Measurements from ENCODE around the gene PGBD5. TPM values are rescaled to one million over a fixed set of nuclear protein-coding genes. Genes with fewer than 3 reads are reported as not detected.

The PGBD5 gene
- polyA plus RNA-seq, 1 donor (not counting 4 experiments of a cell fraction or from before 2014, with no cell fraction given) = 0.28 TPM

- Histone ChIP-seq H4K20me1 (ENCODE audit: control insufficient read depth, extremely low read depth, insufficient read depth, low read length) (peaks cover 2% of the 10 kb centered on the region), H3K27me3 (ENCODE audit: control insufficient read depth, extremely low read depth, insufficient read depth, low read length) (no peaks in the 10 kb centered on the region), H3K79me2 (ENCODE audit: control insufficient read depth, insufficient read depth, low read length) (no peaks in the 10 kb centered on the region), H3K4me3 (ENCODE audit: control insufficient read depth in 2 of 3, extremely low read depth in 1 of 3, insufficient read depth in 2 of 3, low read depth in 1 of 3, low read length in 3 of 3) (no peak overlapping the region), H3K27ac (ENCODE audit: control insufficient read depth, insufficient read depth, low read length) (no peak overlapping the region), H3K9ac (ENCODE audit: control insufficient read depth, extremely low read depth, insufficient read depth, low read length) (no peak overlapping the region), H3K9me3 (ENCODE audit: control insufficient read depth, low read depth, low read length) (no peaks in the 10 kb centered on the region), H3K4me1 (ENCODE audit: control insufficient read depth, extremely low read depth, insufficient read depth, low read length) (no peaks in the 10 kb centered on the region), H3K36me3 (ENCODE audit: control insufficient read depth in 2 of 2, extremely low read depth in 1 of 2, insufficient read depth in 2 of 2, low read length in 2 of 2) (peaks cover 2 to 9% of the 10 kb centered on the region in 2 experiments), H3K9me1 (ENCODE audit: control insufficient read depth, extremely low read depth, insufficient read depth, low read length) (no peaks in the 10 kb centered on the region), H2AFZ (ENCODE audit: control insufficient read depth, low read length) (no peak overlapping the region), H3K4me2 (ENCODE audit: control insufficient read depth, extremely low read depth, insufficient read depth, low read depth, low read length) (no peak overlapping the region)
- DNase-seq (ENCODE audit: low read depth, low spot score) (no peak), FAIRE-seq (no peak)
- dilution Hi-C loops (cut with MboI; ENCODE audit: extremely low pct_ligation_motif_present, low sequenced_read_pairs) = no loop called here
- no peak for TF ChIP-seq CTCF (optimal IDR thresholded peaks at IDR 0.05 in 1 of 3, IDR thresholded peaks at IDR 0.05 in 1 of 3, conservative IDR thresholded peaks at IDR 0.05 in 1 of 3; ENCODE audit: extremely low read depth in 1 of 3, insufficient read depth in 2 of 3, low read length in 3 of 3)
- no peak for TF ChIP-seq EZH2 (IDR thresholded peaks at IDR 0.05; ENCODE audit: low read length)
Measured at GRCh38 chr1:230285351-230285750, 140.8 kb downstream of the PGBD5 start.

GRCh38 chr1:230284891-230285290 lies 141.2 kb downstream of the PGBD5 start:
- Histone ChIP-seq H3K27ac (ENCODE audit: control insufficient read depth, insufficient read depth, low read length) (no peak overlapping the region), H2AFZ (ENCODE audit: control insufficient read depth, low read length) (no peak overlapping the region), H4K20me1 (ENCODE audit: control insufficient read depth, extremely low read depth, insufficient read depth, low read length) (peaks cover 2% of the 10 kb centered on the region), H3K9me3 (ENCODE audit: control insufficient read depth, low read depth, low read length) (no peaks in the 10 kb centered on the region), H3K9ac (ENCODE audit: control insufficient read depth, extremely low read depth, insufficient read depth, low read length) (no peak overlapping the region), H3K9me1 (ENCODE audit: control insufficient read depth, extremely low read depth, insufficient read depth, low read length) (no peaks in the 10 kb centered on the region), H3K36me3 (ENCODE audit: control insufficient read depth in 2 of 2, extremely low read depth in 1 of 2, insufficient read depth in 2 of 2, low read length in 2 of 2) (peaks cover 3 to 10% of the 10 kb centered on the region in 2 experiments), H3K4me1 (ENCODE audit: control insufficient read depth, extremely low read depth, insufficient read depth, low read length) (no peaks in the 10 kb centered on the region), H3K79me2 (ENCODE audit: control insufficient read depth, insufficient read depth, low read length) (no peaks in the 10 kb centered on the region), H3K4me3 (ENCODE audit: control insufficient read depth in 2 of 3, extremely low read depth in 1 of 3, insufficient read depth in 2 of 3, low read depth in 1 of 3, low read length in 3 of 3) (no peak overlapping the region), H3K4me2 (ENCODE audit: control insufficient read depth, extremely low read depth, insufficient read depth, low read depth, low read length) (no peak overlapping the region), H3K27me3 (ENCODE audit: control insufficient read depth, extremely low read depth, insufficient read depth, low read length) (no peaks in the 10 kb centered on the region)
- DNase-seq (ENCODE audit: low read depth, low spot score) = no peak
- dilution Hi-C loops (cut with MboI; ENCODE audit: extremely low pct_ligation_motif_present, low sequenced_read_pairs) = no loop called here
- no peak for TF ChIP-seq CTCF (optimal IDR thresholded peaks at IDR 0.05 in 1 of 3, IDR thresholded peaks at IDR 0.05 in 1 of 3, conservative IDR thresholded peaks at IDR 0.05 in 1 of 3; ENCODE audit: extremely low read depth in 1 of 3, insufficient read depth in 2 of 3, low read length in 3 of 3)
- no peak for TF ChIP-seq EZH2 (IDR thresholded peaks at IDR 0.05; ENCODE audit: low read length)
- no peak for FAIRE-seq

Measured in keratinocyte (primary cell).